M059J (cell line): ENCODE measurements around the gene KDSR. TPM values are rescaled to one million over a fixed set of nuclear protein-coding genes. Genes with fewer than 3 reads are reported as not detected.

Source experiments
- DNase-seq: peaks from one replicate; pipeline ENCODE4 v3.0.0-alpha.2; 2012; ENCODE audit warnings: low read depth
- total RNA-seq: library from RNA; depleted of rRNA; stranded (reverse); fragments of >200 nt; shearing (Covaris generic); gene quantifications from 2 replicates; pipeline ENCODE4 v1.2.3, GENCODE V29; 2014

The KDSR gene
- total RNA-seq, 1 experiment from 2014 or later, result 57.8 TPM

GRCh38 chr18:63320123-63320974 is 46.7 kb downstream of the KDSR start:
- DNase-seq, result peak; percentile 65

GRCh38 chr18:63319383-63320122 is 47.5 kb downstream of the KDSR start, which contains the start of gene BCL2:
Gene BCL2 (minus strand): TSS chr18:63319769.
- peak; percentile 26 for DNase-seq

- DNase-seq, result no peak
Measured at GRCh38 chr18:63318889-63319382, 48.1 kb downstream of the KDSR start.

GRCh38 chr18:63317982-63318888 is 48.8 kb downstream of the KDSR start:
- DNase-seq, result no peak

GRCh38 chr18:63317556-63317946 is 49.5 kb downstream of the KDSR start:
- DNase-seq, result no peak

GRCh38 chr18:63316612-63317555 is 50.1 kb downstream of the KDSR start:
- DNase-seq, result peak; percentile 12

GRCh38 chr18:63315876-63316275 is 51.1 kb downstream of the KDSR start:
- DNase-seq, result no peak

GRCh38 chr18:63315131-63315662 is 51.8 kb downstream of the KDSR start:
- DNase-seq, result no peak

GRCh38 chr18:63314062-63314790 is 52.8 kb downstream of the KDSR start:
- no peak for DNase-seq

- DNase-seq, result no peak
Measured at GRCh38 chr18:63313396-63313917, 53.5 kb downstream of the KDSR start.

- no peak for DNase-seq
Measured at GRCh38 chr18:63312737-63313395, 54.1 kb downstream of the KDSR start.

- DNase-seq, result no peak
Measured at GRCh38 chr18:63312019-63312409, 55.0 kb downstream of the KDSR start.

GRCh38 chr18:63311118-63312018 is 55.6 kb downstream of the KDSR start:
- no peak for DNase-seq

GRCh38 chr18:63309422-63309821 is 57.6 kb downstream of the KDSR start:
- no peak for DNase-seq

GRCh38 chr18:63307551-63308200 is 59.3 kb downstream of the KDSR start:
- DNase-seq, result no peak

GRCh38 chr18:63306819-63307550 is 60.0 kb downstream of the KDSR start:
- DNase-seq, result no peak
